ENCODE results near the gene ATG101.

DNA sequence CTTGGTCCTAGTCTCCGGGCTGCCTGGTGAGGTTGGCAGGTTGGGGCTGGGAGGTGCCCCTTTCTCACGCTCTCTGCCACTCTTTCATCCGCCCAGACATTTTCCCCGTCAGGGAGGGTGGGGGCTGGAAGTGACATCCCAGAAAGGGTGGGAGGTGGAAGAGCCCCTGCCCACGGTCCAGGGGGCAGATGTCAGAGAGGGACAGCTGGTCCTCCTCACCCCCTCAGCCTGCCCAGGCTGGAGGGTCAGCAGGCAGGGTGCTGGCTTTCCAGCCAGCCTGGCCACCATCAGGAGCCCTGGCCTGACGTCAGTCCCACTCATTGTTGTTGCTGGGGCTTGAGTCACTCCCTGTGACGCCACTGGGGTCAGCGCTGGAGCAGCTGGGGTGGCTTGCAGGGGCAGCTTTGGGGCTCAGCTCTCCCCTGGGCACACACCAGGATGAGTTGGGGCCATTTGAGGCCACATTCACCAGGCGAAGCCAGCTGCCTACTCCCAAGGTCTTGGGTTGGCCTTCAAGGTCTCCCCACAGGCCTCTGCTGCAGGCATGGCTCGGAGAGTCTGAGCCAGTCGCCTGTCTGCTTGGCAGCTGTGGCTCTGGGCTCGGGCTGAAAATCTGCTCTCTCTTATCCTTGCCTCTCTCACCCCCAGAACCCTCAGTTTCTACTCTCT is 5.7 kb upstream of the ATG101 start:
- TF ChIP-seq CTCF (IDR thresholded peaks at IDR 0.05), result no peak
- no peak for TF ChIP-seq EZH2 (IDR thresholded peaks at IDR 0.05; ENCODE audit: borderline replicate concordance, insufficient read depth, low read depth, low read length, poor library complexity, severe bottlenecking)
